ENCODE results near the gene NFX1.
"Not testable (repeated sequence)": the region's sequence is repeated elsewhere in the genome, so short reads cannot be mapped to it uniquely, and the experiment has no call there.

The NFX1 gene

DNA sequence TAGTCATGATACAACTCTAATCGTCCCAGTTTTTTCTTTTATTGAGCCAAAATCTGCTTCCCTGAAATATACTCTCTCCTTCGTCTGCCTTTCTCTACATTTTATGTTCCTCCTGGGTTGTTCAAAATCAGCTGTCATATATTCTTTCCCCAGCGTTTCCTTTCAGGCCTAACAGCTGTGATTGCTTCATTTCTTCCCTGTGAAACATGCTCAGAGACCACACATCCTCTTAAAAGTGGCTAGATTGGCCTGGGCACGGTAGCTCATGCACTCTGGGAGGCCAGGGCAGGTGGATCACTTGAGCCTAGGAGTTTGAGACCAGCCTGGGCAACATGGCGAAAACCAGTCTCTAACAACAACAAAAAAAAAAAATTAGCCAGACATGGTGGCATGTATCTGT is 25.1 kb downstream of the NFX1 start:
- no peak for DNase-seq (ENCODE audit: insufficient read length)
- TF ChIP-seq TAF1 (IDR thresholded peaks at IDR 0.05; ENCODE audit: borderline replicate concordance, low read depth, low read length) (no peak), POLR2A (IDR thresholded peaks at IDR 0.05; ENCODE audit: low read depth, low read length) (no peak), POLR2AphosphoS5 (IDR thresholded peaks at IDR 0.05; ENCODE audit: low read depth, low read length) (no peak)
- no peak for FAIRE-seq

DNA sequence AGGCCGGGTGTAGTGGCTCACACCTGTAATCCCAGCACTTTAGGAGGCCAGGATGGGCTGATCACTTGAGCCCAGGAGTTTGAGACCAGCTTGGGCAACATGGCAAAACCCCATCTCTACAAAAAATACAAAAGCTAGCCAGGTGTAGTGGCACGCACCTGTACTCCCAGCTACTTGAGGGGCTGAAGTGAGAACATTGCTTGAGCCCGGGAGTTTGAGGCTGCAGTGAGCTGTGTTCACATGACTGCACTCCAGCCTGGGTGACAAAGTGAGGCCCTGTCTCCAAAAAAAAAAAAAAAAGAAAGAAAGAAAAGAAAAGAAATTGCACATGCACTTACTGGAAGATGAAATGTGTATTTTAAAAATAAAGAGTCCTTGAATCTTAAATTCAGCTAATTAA is 26.8 kb downstream of the NFX1 start:
- not testable (repeated sequence) for DNase-seq (ENCODE audit: insufficient read length); FAIRE-seq

DNA sequence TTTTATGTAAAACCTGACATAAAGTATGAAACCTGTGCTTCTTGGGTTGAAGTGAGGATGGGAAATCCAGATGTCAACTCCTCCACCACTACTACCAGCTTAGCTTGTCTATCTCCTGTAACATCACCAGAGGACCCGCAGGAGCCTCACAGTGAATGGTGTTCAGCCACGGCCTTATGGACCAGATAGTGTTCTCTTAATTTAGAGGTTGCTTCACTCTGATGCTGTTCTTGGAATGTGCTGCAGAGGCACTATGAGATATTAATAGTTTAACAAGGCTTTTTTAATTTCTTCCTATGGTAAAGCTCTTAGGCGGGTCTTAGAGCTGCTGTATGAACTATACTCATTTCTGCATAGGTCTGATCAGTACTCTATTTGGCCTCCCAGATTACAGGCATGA is 27.9 kb downstream of the NFX1 start:
- DNase-seq (ENCODE audit: insufficient read length) = no peak
- no peak for FAIRE-seq
- no peak for TF ChIP-seq TAF1 (IDR thresholded peaks at IDR 0.05; ENCODE audit: borderline replicate concordance, low read depth, low read length)
- no peak for TF ChIP-seq POLR2AphosphoS5 (IDR thresholded peaks at IDR 0.05; ENCODE audit: low read depth, low read length)
- TF ChIP-seq POLR2A (IDR thresholded peaks at IDR 0.05; ENCODE audit: low read depth, low read length) = no peak

DNA sequence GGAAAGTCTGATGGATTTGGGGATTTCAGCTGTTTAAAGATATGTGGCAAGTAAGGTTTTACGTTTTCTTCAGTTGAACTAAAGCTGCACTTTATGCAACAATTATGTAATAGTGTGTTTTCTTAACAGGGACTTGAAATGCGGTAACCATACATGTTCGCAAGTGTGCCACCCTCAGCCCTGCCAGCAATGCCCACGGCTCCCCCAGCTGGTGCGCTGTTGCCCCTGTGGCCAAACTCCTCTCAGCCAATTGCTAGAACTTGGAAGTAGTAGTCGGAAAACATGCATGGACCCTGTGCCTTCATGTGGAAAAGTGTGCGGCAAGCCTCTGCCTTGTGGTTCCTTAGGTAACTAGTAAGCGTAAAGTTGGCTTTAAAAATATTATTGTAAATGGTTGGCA is 28.5 kb downstream of the NFX1 start:
- DNase-seq (ENCODE audit: insufficient read length) (no peak), FAIRE-seq (no peak)
- TF ChIP-seq TAF1 (IDR thresholded peaks at IDR 0.05; ENCODE audit: borderline replicate concordance, low read depth, low read length) (no peak), POLR2AphosphoS5 (IDR thresholded peaks at IDR 0.05; ENCODE audit: low read depth, low read length) (no peak), POLR2A (IDR thresholded peaks at IDR 0.05; ENCODE audit: low read depth, low read length) (no peak)

DNA sequence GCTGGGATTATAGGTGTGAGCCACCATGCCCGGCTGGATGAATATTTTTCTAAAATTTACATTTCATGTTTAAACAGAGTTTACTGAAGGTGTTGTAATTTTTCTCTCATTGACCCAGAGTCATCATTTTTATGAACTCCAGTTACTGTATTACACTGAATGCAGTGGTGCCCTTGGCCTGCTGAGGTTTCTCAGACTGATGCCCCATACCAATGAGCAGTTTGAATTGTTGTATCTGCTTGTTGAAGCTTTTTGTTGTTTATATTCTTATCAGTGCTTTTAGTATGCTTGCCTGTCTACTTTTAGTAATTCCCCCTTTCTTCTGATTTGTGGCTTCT is 29.9 kb downstream of the NFX1 start:
- TF ChIP-seq TAF1 (IDR thresholded peaks at IDR 0.05; ENCODE audit: borderline replicate concordance, low read depth, low read length) = no peak
- no peak for TF ChIP-seq POLR2AphosphoS5 (IDR thresholded peaks at IDR 0.05; ENCODE audit: low read depth, low read length)
- no peak for TF ChIP-seq POLR2A (IDR thresholded peaks at IDR 0.05; ENCODE audit: low read depth, low read length)
- FAIRE-seq (no peak), DNase-seq (ENCODE audit: insufficient read length) (no peak)

DNA sequence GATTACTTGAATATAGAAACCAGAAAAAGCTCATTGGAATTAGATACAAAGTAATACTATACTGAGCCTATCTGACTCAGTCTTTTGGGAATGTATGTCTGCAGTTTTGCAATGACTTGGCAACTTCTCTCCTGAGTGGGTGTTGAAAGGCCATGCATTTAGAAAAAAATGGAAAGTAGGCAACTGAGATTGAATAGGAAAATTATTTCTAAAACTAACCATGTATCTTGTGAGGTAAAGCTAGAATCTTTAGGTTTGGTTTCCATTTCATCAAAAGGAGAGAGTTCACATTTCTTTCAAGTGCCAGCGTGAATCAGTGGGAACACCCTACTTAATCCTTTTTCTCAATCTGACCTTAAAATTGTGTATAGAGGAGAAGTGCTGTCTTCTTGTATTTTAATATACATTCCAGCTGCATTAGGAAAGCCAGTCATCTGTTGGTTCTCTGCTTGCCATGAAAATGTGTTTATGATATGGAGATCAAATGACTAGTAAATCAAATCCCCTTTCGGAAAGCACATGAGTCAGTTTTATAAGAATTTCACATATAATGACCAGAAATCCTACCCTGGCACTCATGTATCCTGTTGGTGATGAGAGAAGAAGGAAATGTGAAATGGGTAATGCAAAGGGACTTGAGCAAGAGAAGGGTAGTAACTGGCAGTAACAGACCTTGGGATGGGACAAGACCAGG is 30.4 kb downstream of the NFX1 start:
- TF ChIP-seq TAF1 (IDR thresholded peaks at IDR 0.05; ENCODE audit: borderline replicate concordance, low read depth, low read length) = no peak
- TF ChIP-seq POLR2AphosphoS5 (IDR thresholded peaks at IDR 0.05; ENCODE audit: low read depth, low read length) = no peak
- no peak for TF ChIP-seq POLR2A (IDR thresholded peaks at IDR 0.05; ENCODE audit: low read depth, low read length)
- DNase-seq (ENCODE audit: insufficient read length) (no peak), FAIRE-seq (no peak)

DNA sequence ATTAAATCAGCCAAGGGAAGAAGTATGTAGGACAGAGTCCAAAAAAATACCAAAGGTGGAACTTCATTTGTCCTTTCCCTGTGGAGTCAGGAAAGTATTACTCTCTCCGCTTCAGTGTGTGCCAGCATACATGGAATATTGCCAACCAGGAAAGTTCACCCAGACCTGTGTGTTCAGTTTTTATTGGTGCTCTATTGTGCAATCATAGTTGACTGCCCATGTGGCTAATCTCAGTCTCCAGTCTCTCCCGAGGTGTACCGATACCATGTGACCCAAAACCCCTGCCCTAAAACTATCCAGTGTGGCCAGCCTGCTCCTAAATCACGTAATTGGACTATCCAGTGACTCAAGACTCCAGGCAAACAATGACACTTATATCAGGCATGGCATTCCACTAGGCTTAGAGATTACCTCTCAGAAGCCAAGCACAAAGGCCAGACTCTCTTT is 38.8 kb downstream of the NFX1 start:
- TF ChIP-seq POLR2AphosphoS5 (IDR thresholded peaks at IDR 0.05; ENCODE audit: low read depth, low read length) (no peak), POLR2A (IDR thresholded peaks at IDR 0.05; ENCODE audit: low read depth, low read length) (no peak), TAF1 (IDR thresholded peaks at IDR 0.05; ENCODE audit: borderline replicate concordance, low read depth, low read length) (no peak)
- FAIRE-seq (no peak), DNase-seq (ENCODE audit: insufficient read length) (no peak)

DNA sequence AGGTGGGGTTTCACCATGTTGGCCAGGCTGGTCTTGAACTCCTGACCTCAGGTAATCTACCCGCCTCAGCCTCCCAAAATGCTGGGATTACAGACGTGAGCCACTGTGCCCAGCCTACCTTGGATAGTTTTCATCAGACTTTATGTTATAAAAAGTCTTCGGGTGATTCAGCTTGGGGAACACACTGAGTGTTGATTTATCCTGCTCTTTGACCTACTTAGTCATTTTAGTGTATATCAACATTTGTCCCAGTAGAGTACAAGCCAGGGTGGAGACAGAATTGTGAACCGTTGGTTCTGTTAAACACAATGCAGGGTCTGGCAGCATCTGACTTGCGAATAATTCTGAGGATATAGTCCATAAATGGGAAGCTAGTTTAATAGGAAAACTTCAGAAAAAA is 39.7 kb downstream of the NFX1 start:
- no peak for TF ChIP-seq POLR2A (IDR thresholded peaks at IDR 0.05; ENCODE audit: low read depth, low read length)
- no peak for TF ChIP-seq TAF1 (IDR thresholded peaks at IDR 0.05; ENCODE audit: borderline replicate concordance, low read depth, low read length)
- no peak for TF ChIP-seq POLR2AphosphoS5 (IDR thresholded peaks at IDR 0.05; ENCODE audit: low read depth, low read length)
- no peak for DNase-seq (ENCODE audit: insufficient read length)
- no peak for FAIRE-seq

DNA sequence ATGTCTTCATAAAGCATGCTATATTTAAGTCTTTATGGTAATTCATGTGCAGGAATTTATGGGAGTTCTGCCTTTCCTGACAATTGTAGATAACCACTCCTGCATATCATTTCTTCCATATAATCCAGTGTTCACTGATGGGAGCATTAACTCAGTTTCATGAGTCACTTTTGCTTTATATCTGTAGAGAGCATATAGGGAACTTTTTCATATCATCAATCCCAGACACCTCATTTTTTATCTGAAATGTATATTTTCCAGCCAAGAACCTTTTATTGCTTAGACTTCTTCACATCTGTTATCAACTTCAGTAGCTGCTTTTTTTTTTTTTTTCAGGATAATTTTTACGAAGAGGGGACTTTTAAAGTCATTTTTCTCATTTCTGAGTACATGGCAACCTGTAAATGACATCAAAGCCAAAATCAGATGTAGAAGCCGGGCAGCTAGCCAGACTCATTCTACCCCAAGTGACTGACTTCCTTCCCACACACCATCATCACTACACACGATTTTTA is 41.1 kb downstream of the NFX1 start:
- FAIRE-seq = no peak
- no peak for TF ChIP-seq POLR2A (IDR thresholded peaks at IDR 0.05; ENCODE audit: low read depth, low read length)
- no peak for DNase-seq (ENCODE audit: insufficient read length)

DNA sequence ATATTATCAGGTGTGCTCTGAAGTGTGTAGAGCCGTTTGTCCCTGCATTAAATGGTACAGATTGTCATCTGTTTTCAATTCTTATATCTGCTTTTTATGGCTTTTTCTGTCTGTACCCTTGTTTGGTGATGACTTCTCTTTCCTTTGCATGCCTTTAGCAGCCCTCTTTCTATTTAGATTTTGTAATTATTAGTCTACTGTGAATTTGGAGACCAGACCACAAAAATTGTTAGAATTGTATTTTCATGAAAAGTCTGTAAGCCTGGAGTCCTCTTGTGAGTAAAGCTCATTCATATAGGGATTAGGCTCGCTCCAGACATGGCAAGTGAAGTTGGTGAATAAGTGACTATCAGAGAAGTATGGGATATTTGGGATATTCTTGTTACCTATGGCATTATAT is 41.7 kb downstream of the NFX1 start:
- no peak for TF ChIP-seq POLR2AphosphoS5 (IDR thresholded peaks at IDR 0.05; ENCODE audit: low read depth, low read length)
- no peak for TF ChIP-seq TAF1 (IDR thresholded peaks at IDR 0.05; ENCODE audit: borderline replicate concordance, low read depth, low read length)
- no peak for TF ChIP-seq POLR2A (IDR thresholded peaks at IDR 0.05; ENCODE audit: low read depth, low read length)
- FAIRE-seq (no peak), DNase-seq (ENCODE audit: insufficient read length) (no peak)

DNA sequence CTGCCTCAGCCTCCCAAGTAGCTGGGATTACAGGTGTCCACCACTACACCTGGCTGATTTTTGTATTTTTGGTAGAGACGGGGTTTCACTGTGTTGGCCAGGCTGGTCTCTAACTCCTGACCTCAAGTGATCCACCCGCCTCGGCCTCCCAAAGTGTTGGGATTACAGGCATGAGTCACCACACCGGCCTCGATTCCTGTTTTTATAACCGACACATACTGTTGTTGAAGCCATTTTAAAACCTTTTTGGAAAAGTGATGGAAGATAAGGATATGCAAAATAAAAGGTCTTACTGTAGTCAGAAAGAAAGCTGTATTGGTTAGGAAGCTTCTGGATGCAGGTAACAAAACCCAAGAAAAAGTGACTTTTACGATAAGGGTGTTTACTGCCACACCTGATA is 42.6 kb downstream of the NFX1 start:
- FAIRE-seq = not testable (repeated sequence)

DNA sequence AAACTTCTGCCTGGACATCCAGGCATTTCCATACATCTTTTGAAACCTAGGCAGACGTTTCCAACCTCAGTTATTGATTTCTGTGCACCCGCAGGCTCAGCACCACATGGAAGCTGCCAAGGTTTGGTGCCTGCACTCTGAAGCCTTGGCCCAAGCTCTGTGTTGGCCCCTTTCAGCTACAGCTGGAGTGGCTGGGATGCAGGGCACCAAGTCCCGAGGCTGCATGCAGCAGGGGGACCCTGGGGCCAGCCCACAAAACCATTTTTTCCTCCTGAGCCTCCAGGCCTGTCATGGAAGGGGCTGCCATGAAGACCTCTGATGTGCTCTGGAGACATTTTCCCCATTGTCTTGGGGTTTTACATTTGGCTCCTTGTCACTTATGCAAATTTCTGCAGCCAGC is 49.9 kb downstream of the NFX1 start:
- TF ChIP-seq POLR2A (IDR thresholded peaks at IDR 0.05; ENCODE audit: low read depth, low read length) (no peak), POLR2AphosphoS5 (IDR thresholded peaks at IDR 0.05; ENCODE audit: low read depth, low read length) (no peak), TAF1 (IDR thresholded peaks at IDR 0.05; ENCODE audit: borderline replicate concordance, low read depth, low read length) (no peak)
- no peak for DNase-seq (ENCODE audit: insufficient read length)
- FAIRE-seq = no peak

More for the DNA sequence above, 42.6 kb downstream of the NFX1 start:
- DNase-seq (ENCODE audit: insufficient read length) = not testable (repeated sequence)

DNA sequence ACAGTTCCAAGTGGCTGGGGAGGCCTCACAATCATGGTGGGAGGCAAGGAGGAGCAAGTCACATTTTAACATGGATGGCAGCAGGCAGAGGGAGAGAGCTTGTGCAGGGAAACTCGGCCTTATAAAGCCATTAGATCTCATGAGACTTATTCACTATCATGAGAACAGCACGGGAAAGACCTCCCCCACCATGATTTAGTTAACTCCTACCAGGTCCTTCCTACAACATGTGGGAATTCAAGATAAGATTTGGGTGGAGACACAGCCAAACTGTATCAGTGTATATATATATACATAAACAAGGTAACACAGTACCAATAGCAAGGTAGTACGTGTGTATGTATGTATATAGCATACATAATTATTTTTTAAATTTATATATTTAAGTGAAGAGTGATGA is 50.9 kb downstream of the NFX1 start:
- no peak for TF ChIP-seq TAF1 (IDR thresholded peaks at IDR 0.05; ENCODE audit: borderline replicate concordance, low read depth, low read length)
- no peak for TF ChIP-seq POLR2AphosphoS5 (IDR thresholded peaks at IDR 0.05; ENCODE audit: low read depth, low read length)
- no peak for TF ChIP-seq POLR2A (IDR thresholded peaks at IDR 0.05; ENCODE audit: low read depth, low read length)

More for the DNA sequence above, 50.9 kb downstream of the NFX1 start:
- FAIRE-seq = no peak
- DNase-seq (ENCODE audit: insufficient read length) = no peak
